Measurements from ENCODE around the gene RAB12.
"Not testable (repeated sequence)": the region's sequence is repeated elsewhere in the genome, so short reads cannot be mapped to it uniquely, and the experiment has no call there.

The RAB12 gene, protein sequence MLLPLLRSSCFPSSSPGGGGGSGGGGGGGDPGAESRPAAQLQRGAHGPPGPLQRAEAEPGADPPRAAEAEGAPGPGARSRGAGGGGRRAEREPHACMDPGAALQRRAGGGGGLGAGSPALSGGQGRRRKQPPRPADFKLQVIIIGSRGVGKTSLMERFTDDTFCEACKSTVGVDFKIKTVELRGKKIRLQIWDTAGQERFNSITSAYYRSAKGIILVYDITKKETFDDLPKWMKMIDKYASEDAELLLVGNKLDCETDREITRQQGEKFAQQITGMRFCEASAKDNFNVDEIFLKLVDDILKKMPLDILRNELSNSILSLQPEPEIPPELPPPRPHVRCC

DNA sequence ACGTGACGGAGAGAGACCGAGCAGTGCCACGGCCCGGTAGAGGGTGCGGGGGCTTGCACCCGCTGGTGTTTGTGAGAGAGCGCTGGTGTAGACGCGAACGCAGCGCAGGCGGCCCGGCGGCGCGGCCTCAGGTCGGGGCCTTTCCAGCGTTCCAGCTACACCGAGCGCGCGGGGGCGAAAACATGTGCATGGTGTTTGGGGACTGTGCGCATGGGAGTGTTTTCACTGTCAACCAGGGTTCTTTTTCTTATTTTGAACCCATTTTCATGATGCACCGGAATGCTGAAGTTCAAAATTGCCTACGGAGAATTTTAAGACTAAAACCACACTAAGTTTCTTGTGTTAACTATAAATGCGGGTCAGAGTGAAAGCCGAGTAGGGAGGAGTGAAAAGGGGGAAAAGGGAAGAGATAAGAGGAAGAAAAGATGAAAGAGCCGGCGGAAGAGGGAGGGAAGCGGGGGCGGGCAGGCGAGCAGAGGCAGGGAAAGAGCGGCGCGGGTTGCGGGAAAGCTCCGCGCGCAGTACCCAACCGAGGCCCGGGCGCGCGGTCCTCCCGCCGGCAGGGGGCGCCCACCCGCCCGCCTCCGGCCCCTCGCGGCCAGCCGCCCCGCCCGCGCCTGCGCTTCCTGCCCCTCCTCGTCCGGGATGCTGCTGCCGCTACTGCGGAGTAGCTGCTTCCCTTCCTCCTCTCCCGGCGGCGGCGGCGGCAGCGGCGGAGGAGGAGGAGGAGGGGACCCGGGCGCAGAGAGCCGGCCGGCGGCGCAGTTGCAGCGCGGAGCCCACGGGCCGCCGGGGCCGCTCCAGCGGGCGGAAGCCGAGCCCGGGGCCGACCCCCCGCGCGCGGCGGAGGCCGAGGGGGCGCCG lies at the start of gene RAB12:
RAB12 (plus strand) TSS at position 643 of the 864 bp plus-strand sequence; CDS start at position 646, 3 bp downstream.
- peak; percentile 25 for DNase-seq

DNA sequence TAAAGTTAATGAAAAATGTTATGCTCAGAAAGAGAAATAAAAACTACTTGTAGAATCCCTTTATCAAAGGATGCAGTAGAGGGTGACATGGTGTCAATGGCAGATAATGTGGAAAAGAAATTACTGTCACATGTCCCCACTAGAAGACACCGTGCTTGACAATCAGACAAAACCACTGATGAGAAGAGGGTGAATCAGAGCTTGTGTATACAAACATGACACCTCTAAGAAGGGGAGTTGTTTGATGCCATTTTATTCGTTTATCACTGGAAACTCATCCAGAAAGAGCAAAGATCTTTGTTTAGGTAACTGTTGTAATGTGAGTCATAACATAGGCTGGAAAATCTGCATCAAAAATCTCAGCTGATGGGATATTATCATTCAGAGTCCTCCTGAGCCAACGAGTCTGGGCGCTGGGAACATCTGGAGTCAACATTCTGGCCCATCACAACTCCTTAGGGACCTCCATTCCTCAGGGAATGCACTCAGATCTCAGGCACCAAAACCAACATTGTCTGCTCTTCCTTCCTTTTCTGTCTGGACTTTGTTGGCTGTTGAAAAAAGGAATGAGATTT lies 49.5 kb upstream of the RAB12 start:
- DNase-seq = no peak

DNA sequence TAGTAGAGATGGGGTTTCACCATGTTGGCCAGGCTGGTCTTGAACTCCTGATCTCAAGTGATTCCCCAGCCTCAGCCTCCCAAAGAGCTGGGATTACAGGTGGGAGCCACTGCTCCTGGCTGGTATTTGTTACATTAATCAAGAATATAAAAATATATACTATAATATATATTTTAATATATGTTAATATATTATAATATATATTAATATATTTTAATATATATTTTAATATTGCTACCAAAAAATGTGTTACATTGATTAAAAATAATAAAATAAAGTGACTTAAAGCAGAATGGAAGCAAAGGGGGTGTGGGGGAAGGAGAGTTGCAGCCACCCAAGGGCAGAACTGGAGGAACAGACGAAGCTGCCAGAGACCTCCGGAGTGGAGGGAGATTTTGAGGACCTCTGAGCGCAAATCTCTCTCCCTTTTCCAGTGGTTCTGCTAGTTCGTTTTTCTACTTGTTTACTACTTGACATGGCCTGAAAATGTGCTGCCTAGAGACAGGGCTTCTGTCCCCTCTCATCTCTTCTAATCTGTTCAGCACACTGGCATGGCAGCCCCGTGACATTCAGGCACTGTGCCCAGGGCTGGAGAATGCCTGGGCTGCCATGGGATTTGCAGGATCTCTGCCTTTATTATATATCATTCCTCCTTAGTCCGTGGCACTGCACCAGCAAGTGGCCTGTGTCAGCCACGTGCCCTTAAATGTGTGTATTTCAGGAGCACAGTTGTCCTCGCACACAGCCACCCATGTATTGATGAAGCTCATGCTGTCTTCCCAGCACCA lies 47.9 kb upstream of the RAB12 start:
- no peak for DNase-seq

DNA sequence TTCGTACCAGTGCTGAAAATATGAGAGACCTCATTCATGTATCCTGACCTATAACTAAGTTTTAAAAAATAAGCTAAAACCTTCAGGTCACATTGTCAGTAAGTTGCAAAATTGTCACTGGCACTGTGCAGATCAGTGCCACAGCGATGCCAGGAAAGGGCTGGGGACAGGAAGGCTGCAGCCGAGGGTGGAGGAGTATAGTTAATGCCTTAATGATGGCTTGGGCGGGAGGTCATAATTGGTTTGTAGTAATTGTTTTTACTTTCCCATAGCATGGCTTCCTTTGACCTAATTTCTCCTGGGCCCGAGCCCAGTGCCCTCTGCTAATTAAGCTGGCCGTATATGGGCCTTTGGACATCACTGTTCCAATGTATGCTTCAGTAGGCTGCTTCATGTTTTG lies 47.2 kb upstream of the RAB12 start:
- no peak for DNase-seq

DNA sequence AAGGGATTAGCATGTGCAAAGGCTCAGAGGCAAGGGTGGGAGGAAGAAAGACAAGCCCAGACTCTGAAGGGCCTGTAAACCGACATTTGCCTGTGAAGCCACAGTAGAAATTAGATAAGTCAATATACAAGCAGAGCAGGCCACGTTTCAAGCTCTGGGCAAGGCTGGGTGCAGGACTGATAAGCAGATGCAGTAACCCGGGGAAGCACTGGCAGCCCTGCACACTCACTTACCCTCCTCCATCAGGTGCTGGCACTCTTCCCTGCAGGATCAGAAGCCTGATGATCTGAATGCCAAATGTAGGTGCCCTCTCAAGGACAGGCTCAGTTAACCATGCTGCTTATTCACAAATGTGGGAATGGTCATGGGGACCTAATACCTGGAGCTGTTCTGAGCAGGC lies 46.3 kb upstream of the RAB12 start:
- no peak for DNase-seq

DNA sequence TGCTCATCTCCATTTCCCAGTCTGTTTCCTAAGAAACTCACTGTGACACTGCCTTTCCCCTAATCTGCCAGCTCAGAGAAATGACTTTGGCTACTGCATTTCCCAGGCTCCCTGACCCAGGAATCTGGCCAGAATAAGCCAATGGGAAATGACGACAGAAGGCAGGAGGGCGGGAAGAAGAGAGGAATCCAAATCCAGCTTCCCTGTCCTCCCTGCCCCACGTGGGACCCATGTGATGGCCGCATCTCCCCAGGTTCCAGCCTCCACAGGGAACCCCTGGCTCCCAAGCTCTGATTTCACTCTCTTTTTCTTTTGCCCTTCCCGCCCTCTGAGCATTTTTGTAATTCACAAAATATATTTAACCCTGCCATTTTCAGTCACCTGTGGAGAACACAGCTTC lies 37.8 kb upstream of the RAB12 start:
- no peak for DNase-seq

DNA sequence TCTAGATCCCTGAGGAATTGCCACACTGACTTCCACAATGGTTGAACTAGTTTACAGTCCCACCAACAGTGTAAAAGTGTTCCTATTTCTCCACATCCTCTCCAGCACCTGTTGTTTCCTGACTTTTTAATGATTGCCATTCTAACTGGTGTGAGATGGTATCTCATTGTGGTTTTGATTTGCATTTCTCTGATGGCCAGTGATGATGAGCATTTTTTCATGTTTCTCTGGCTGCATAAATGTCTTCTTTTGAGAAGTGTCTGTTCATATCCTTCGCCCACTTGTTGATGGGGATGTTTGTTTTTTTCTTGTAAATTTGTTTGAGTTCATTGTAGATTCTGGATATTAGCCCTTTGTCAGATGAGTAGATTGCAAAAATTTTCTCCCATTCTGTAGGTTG lies 35.5 kb upstream of the RAB12 start:
- not testable (repeated sequence) for DNase-seq

DNA sequence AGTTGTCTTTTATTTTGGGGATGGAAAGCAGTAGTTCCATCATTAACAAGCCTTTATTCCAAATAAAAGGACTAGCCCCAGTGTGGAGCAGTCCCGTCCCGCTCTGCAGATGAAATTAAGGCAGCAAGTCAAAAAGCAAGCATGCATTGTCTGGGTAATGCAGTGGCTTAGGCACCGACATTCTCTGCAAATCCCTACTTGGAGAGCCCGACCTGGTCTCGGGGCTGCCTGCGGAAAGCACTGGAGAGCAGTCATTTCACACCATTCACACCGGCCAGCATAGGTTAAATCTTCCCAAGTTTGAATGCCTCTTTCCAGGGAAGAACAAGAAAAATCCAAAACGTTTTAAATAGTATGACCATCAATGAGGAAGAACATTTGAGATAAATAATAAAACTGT lies 24.4 kb upstream of the RAB12 start:
- DNase-seq = no peak

DNA sequence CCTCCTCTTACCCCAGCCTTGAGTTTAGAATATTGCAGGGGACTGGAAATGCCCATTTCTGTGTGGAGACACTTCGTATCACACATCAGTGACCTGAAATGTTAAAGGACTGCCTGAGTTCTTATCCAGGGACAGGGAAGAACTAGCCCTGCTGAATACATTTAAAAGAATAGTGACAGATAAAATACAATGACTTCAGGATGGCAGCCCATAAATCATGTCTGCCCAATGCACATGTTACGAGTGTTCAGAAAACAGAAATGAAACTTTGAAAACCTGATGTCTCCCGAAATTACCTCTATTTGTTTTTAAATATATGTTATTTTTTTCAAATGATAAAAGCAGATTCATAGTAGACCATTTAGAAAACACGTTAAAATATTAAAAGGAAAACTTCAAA lies 22.3 kb upstream of the RAB12 start:
- DNase-seq = no peak

DNA sequence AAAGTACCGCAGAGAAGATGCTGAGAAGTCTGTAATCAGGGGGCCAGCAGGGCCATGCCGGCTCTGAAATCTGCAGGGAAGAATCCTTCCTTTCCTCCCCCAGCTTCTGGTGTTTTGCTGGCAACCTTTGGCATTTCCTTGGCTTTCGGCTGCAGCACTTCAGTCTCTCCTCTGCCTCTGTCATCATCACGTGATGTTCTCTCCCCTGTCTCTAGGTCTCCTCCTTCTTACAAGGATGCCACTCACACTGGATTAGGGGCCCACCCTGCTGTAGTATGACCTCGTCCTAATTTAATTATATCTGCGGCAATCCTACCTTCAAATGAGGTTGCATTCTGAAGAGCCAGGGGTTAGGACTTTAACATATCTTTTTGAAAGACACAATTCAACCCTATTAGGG lies 13.8 kb upstream of the RAB12 start:
- DNase-seq = no peak

DNA sequence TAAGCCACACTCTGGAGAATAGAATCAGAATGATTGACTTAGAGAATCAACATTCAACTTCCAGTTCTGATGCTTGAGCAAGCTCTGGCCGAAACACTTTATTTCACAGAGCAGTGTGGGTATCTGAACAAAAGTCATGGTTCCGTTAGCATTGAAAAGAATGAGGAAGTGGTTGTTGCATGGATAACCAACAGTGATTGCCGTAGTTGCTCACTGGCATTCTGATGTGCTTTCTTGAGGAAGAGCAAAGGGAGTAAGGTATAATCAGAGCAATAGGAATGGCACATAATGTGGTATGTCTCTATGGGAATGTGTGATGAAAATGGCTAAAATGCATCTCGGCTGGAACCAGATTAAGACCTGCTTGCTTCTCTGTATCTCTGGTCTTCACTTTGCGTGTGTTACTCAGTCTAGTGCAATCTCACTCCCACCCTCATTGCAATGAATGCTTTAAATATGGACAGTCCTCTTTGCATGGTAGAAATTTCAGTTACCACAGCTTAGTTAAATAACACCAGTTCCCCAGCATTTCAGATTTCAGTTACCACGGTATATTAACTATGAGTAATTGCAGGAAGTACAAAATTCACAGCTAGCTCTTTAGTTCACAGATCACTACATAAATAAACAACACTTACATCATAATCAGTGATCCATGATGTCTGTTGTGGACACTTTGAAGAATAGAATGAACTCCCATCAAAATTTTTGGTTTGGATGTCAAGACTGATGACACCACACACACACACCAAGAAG lies 7.8 kb upstream of the RAB12 start:
- peak; percentile 31 for DNase-seq

DNA sequence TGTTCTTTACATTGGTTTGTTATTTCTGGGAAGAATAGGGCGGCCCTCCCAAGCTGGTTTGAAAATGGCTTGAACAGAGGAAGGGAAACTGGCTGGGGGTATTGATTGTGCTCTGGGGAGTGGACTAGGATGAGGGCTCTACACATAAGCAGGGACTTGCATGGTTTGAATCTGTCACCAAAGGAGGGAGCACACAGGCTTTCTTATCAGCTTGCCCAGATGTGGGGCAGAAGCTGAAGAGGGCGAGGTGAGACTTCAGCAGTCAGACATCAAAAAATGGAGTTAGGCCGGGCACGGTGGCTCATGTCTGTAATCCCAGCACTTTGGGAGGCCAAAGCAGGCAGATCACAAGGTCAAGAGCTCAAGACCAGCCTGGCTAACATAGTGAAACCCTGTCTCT lies 7.2 kb upstream of the RAB12 start:
- no peak for DNase-seq

DNA sequence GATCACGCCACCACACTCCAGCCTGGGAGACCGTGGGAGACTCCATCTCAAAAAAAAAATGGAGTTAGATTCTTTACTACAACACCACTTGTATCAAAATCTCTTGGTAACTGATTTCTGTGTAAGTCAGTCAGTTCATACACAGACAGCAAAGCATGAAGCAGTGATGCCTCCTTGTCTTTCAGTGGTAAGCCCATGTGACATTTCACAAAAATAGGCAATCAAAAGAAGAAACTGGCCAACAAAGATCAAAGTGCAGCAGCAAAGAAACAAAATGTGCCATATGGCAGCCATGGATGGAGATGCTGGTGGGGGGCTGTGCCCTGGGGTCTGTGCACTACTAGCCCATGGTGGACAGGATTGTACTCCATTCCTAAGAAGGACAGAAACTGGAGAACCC lies 6.7 kb upstream of the RAB12 start:
- no peak for DNase-seq

DNA sequence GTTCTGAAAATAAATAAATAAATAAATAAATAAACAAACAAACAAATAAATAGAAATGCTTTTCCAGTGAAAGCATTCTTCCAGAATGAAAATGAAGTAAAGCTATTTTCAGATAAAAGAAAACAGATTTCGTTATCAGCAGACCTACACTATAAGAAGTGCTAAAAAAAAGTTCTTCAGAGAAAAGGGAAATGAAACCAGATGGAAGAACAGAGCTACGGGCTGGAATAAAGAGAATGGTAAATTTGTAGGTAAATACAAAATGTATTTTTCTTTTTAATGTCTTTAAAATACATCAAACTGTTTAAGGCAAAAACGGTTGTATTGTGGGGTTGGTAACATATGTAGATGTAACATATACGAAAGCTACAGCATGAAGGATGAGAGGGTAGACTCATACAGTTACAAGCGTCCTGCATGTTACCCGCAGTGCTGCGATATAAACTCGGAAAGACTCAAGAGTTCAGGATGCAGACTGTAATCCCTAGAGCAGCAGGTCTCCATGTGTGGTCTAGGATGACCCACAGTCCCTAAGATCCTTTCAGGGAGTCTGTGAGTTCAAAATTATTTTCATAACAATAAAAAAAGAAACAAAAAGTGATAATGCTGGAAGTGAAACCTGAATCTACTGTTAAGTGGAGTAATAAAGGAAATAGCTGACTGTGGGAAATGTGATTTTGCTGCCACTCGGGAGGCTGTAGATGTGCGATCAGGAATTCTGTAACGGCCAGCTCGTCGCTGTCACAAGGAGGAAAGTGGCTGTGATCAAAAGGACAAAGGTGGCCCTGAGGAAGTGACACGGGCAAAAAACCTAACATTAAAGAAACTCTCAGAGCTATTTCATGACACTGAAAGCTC lies 5.3 kb upstream of the RAB12 start:
- DNase-seq = no peak

DNA sequence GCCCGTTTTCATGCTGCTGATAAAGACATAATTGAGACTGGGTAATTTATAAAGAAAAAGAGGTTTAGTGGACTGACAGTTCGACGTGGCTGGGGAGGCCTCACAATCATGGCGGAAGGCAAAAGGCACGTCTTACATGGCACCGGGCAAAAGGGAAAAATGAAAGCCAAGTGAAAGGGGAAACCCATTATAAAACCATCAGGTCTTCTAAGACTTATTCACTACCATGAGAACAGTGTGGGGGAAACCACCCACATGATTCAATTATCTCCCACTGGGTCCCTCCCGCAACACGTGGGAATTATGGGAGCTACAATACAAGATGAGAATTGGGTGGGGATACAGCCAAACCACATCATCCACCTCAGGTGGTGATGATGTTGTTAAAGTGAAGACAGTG lies 3.3 kb upstream of the RAB12 start:
- DNase-seq = no peak

DNA sequence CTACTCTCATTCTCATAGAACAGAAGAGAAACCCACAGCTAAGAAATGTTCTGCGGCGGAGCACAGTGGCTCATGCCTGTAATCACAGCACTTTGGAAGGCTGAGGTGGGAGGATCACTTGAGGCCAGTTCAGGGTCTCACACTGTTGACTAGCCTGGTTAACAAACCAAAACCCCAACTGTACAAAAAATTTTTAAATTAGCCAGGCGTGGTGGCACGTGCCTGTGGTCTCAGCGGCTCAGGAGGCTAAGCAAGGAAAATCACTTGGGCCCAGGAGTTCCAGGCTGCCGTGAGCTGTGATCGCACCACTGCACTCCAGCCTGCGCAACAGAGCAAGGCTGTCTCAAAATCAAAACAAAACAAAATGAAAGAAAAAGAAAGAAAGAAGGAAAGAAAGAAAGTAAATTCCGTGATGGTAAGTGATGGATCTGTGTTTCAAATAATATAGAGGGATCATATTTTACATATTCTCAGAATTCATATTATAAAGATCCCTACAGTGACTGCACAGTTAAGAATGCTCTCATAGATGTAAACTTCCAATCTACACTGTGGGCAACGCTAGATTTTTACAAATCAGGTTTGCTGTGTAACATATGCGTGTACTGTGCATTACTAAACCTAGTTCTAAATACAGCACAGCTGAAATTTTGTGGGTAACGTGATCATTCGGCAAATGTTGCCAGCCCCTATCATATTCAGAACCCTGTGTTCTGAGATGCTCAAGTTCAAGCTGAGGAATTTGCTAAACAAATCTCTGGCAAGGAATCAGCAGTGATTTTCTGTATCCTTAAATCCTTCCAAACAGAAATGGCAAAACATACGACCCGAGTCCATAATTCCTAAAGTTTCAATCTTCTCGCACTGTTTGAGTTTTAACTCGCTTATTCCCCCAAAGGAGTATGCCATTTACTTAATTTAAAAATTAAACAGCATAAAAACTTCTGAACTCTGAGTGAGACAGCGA lies 1.2 kb upstream of the RAB12 start:
- no peak for DNase-seq

DNA sequence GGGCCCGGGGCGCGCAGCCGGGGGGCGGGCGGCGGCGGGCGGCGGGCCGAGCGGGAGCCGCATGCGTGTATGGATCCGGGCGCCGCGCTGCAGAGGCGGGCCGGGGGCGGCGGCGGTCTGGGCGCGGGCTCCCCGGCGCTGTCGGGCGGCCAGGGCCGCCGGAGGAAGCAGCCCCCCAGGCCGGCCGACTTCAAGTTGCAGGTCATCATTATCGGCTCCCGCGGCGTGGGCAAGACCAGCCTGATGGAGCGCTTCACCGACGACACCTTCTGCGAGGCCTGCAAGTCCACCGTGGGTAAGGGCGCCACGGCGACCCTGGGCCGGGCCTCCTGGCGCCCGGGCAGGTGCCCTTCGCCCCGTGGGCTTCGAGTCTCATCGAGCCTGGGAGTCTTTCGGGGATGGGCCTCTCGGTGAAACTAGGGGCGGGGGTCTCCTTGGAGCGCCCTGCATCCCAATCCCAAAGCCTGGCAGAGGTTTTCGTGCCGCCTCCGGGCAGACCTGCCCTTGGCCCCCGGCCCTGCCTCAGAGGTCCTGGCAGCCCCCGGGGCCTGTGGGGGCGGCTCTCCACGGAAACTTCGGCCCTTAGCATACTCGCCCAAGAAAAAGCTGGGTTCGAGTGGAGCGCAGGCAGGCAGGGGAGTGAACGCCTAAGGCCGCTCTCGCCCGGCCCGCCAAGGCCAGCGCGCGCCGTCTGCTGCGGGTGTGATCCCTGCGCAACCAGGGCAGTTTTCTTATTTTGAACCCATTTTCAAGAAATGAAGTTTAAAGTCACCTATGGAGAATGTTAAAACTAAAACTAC lies 622 bp downstream of the RAB12 start:
- no peak for DNase-seq

DNA sequence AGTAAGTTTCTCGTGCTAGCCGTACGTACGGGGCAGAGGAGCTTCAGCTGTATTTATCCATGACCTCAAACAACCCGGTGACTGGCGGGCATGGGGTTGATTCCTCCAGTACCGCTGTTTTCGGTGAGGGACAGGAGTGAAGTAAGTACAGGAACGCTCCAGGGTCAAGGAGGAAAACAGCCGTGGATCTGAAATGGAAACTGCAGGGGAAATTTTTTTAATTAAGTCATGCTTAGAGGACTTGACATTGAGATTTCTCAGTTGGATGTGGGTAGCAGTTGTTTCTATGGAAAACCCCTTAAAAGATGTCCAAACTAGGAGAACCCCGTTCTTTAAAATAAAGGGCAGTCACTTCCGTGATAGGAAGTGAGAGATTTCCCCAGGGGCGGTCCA lies 1.2 kb downstream of the RAB12 start:
- DNase-seq = no peak

DNA sequence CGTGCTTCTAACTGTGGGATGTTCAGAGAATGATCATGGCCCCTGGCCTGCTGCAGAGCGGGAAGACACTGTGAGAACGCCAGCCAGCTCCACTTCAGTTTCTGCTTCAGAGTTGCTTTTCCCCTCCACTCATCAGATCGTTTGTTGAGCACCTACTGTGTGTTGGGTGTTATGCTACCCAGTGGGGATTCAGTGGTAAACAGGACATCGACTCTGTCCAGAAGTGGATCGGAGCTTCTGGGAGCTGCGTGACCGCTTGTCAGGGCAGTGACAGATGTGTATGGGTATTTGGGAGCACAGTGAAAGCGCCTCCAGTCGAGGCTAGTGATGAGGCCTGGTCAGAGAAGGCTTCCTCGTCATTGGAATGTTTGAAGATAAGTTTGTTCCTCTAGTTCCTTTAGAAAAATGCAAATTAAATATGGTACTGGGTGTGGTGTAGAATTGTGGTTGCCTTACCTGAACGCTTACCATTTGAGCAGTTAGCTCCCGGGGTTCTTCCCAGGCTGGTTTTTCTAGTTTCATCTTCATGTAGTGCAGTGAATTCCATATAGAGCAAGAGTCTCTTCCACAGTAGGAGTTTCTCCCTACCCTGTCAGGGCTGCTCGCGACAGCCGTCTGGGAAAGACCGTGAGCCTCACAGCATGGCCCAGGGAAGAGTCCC lies 2.8 kb downstream of the RAB12 start:
- no peak for DNase-seq
